Spleen (tissue), 11 donors: Measurements from ENCODE around the gene COG6. TPM values are rescaled to one million over a fixed set of nuclear protein-coding genes. Genes with fewer than 3 reads are reported as not detected.

Experiments used
- DNase-seq: peaks from one replicate; pipeline ENCODE4 v3.0.0-alpha.2; 2020
- H3K27ac ChIP-seq, 8 donors: fragments of 200-600 bp; sonication (generic) in 7 of 8; 1 replicate in 4 of 8; 2 replicates in 4 of 8; pipeline versions ENCODE4 v1.5.0 to v1.8.0; 2016 to 2021; ENCODE audit warnings: inconsistent platforms in 4 of 8, mild to moderate bottlenecking in 4 of 8, moderate library complexity in 1 of 8
- H3K27me3 ChIP-seq, 7 donors: fragments of 200-600 bp; sonication (generic) in 6 of 7; replicated peaks in 1 of 7; 1 replicate in 4 of 7; 2 replicates in 3 of 7; pipeline versions ENCODE4 v1.5.0 to v1.8.0; 2016 to 2021; ENCODE audit warnings: inconsistent platforms in 3 of 7, mild to moderate bottlenecking in 1 of 7
- H3K36me3 ChIP-seq, 6 donors: fragments of 200-600 bp; sonication (generic) in 5 of 6; 1 replicate in 4 of 6; 2 replicates in 2 of 6; pipeline versions ENCODE4 v1.5.0 to v1.8.0; 2016 to 2021; ENCODE audit warnings: inconsistent platforms in 2 of 6
- H3K4me1 ChIP-seq, 6 donors: fragments of 200-600 bp; sonication (generic) in 5 of 6; 1 replicate in 3 of 6; 2 replicates in 3 of 6; pipeline versions ENCODE4 v1.5.0 to v1.8.0; 2016 to 2021; ENCODE audit warnings: inconsistent platforms in 3 of 6
- H3K4me3 ChIP-seq, 8 donors: fragments of 200-600 bp; sonication (generic) in 7 of 8; 1 replicate in 4 of 8; 2 replicates in 4 of 8; pipeline versions ENCODE4 v1.5.0 to v1.8.0; 2016 to 2021; ENCODE audit warnings: inconsistent platforms in 4 of 8, mild to moderate bottlenecking in 4 of 8, moderate library complexity in 2 of 8
- H3K9me3 ChIP-seq, 8 donors: fragments of 200-600 bp; sonication (generic) in 7 of 8; 1 replicate in 4 of 8; 2 replicates in 4 of 8; pipeline versions ENCODE4 v1.5.0 to v1.8.0; 2016 to 2021; ENCODE audit warnings: inconsistent platforms in 4 of 8
- CTCF ChIP-seq, 11 experiments: fragments of 200-600 bp in 7 of 11; fragments of 450-650 bp in 4 of 11; sonication (generic) in 4 of 11; IDR thresholded peaks in 8 of 11; conservative IDR thresholded peaks in 3 of 11; 1 replicate in 7 of 11; 2 replicates in 4 of 11; pipeline versions ENCODE4 v1.4.0 to v1.8.0; 2016 to 2021; ENCODE audit warnings: antibody characterized with exemption in 11 of 11, inconsistent platforms in 4 of 11, mild to moderate bottlenecking in 1 of 11
- POLR2A ChIP-seq, 3 donors: fragments of 450-650 bp; IDR thresholded peaks; one replicate each; pipeline ENCODE4 v1.5.1; 2017; ENCODE audit warnings: antibody characterized with exemption in 3 of 3, mild to moderate bottlenecking in 1 of 3
- POLR2AphosphoS5 ChIP-seq, 3 donors: sonication (generic); formaldehyde crosslinking; IDR thresholded peaks; one replicate each; pipeline ENCODE4 v1.5.1; 2017; ENCODE audit warnings: antibody characterized with exemption in 3 of 3
- WGBS, 5 donors: extraction: QIAGEN DNeasy Blood & Tissue Kit in 3 of 5; methylation state at CpG; one replicate each; pipeline versions ENCODE4 v1.1.5 to v1.1.7; 2013 to 2018; 5-methylcytosine and 5-hydroxymethylcytosine counted together
- intact Hi-C: fragments of 100-400 bp; cut with DNase I; formaldehyde crosslinking; loops from one replicate; pipeline ENCODE4 v1.15.0; 2023; ENCODE audit warnings: low total_unique reads
- polyA plus RNA-seq, 3 donors: library from polyadenylated mRNA; stranded (reverse); fragments of 200-250 nt; gene quantifications; one replicate each; pipeline ENCODE4 v1.2.1, GENCODE V29; 2013
- total RNA-seq, 7 donors: library from RNA; depleted of rRNA in 3 of 7; stranded (reverse); fragments of >200 nt in 3 of 7; fragmentation: NEBNext Ultra II Directional in 4 of 7; extraction: Animal tissue kit (Norgen Biotek cat#: 25700) in 4 of 7; gene quantifications; one replicate each; pipeline versions ENCODE4 v1.1.0 to v1.2.1, GENCODE V29; 2016 to 2021
- donor health status: healthy with polysubstance abuse.
- donor health status: DM: no; HTN: no; CAD: no; lungs with moderate emphysema.
- donor health status: DM: no; HTN: no; CAD: no.
- donor health status: Bipolar disorder and iron deficiency.
- donor health status: healthy.
- donor health status: DM: no; HTN: no; CAD: no.
- donor health status: DM: yes; HTN: yes; CAD: no.

Gene COG6
- total and polyA plus RNA-seq, 10 donors = 5.7 to 41.9 (median 23.8) TPM

- Histone ChIP-seq H3K4me3 (no peak overlapping the region), H3K36me3 (no peaks in the 10 kb centered on the region), H3K27ac (no peak overlapping the region), H3K4me1 (peaks cover 0 to 13% (median 0%) of the 10 kb centered on the region in 6 donors), H3K9me3 (peaks cover 0 to 6% (median 2%) of the 10 kb centered on the region in 8 donors), H3K27me3 (no peaks in the 10 kb centered on the region)
- TF ChIP-seq POLR2AphosphoS5 (IDR thresholded peaks at IDR 0.05) (no peak), POLR2A (IDR thresholded peaks at IDR 0.05) (no peak), CTCF (IDR thresholded peaks at IDR 0.05 in 8 of 11, conservative IDR thresholded peaks at IDR 0.05 in 3 of 11) (peak in 5 of 11 experiments; percentile 13 to 39 (median 27))
- no peak for DNase-seq
- intact Hi-C loops = loop anchor here (10.0 kb wide), 1 partner anchor 157 kb away; no protein-coding TSS in a partner anchor
- WGBS, 5 donors = 45 to 77% (median 59%) methylated on average over 2 of the region's 2 CpGs
Measured at GRCh38 chr13:39777527-39778061, 122.1 kb downstream of the COG6 start.

DNA sequence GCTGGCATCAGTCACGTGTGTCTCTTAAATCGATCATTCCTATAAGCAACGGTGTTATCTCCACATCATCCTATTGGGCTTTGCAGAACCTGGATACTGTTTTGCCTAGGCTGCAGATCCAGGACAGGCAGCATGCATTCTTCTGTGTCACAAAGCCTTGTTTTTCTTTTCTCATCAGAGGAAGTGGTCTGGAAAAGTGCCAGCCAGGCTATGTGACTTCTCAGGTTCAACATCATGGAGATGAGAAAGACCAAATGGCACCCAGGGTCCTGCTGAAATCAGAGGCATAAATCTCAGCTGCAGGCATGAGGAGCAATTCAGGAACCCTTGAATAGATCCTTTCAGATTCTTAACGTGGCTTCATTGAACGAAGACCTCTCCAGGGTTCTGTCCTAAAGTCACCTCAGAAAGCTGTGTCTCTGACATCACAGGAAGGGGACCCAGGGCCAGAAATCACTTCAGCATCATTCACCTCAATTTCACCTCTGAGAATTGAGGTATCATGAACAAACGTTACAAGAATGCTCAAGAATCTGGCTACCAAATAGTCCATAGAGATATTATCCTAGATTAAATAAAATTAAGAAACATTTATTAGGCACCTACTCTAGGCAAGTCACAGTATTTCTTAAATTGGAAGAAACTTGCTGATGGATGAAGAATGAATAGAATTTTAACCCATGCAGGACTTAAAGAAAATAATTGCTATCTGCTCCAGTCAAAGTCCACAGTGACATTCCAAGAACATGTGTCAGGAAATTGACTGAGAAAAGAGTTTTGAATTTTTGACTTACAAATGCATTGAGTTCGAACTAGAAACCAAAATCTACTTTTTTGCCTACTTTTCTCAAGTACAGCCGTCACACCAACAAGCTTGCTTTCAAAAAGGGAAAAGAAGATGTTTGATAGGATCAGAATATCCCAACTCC is 124.1 kb downstream of the COG6 start:
- TF ChIP-seq POLR2A (IDR thresholded peaks at IDR 0.05) (no peak), POLR2AphosphoS5 (IDR thresholded peaks at IDR 0.05) (no peak)
- H3K27ac ChIP-seq = no peak overlapping the region
- no peaks in the 10 kb centered on the region for H3K27me3 ChIP-seq
- DNase-seq = no peak
- H3K9me3 ChIP-seq = peaks cover 0 to 6% (median 2%) of the 10 kb centered on the region in 8 donors
- peaks cover 0 to 13% (median 0%) of the 10 kb centered on the region in 6 donors for H3K4me1 ChIP-seq
- H3K4me3 ChIP-seq = no peak overlapping the region
- WGBS, 5 donors = 67 to 76% (median 73%) methylated on average over 8 of the region's 8 CpGs
- intact Hi-C loops = loop anchor here (10.0 kb wide), 1 partner anchor 155 kb away; no protein-coding TSS in a partner anchor
- no peaks in the 10 kb centered on the region for H3K36me3 ChIP-seq

- Histone ChIP-seq H3K9me3 (peaks cover 0 to 6% (median 2%) of the 10 kb centered on the region in 8 donors), H3K4me1 (peaks cover 0 to 13% (median 0%) of the 10 kb centered on the region in 6 donors), H3K4me3 (no peak overlapping the region), H3K27ac (no peak overlapping the region), H3K27me3 (no peaks in the 10 kb centered on the region), H3K36me3 (no peaks in the 10 kb centered on the region)
- TF ChIP-seq CTCF (IDR thresholded peaks at IDR 0.05 in 8 of 11, conservative IDR thresholded peaks at IDR 0.05 in 3 of 11) (no peak), POLR2A (IDR thresholded peaks at IDR 0.05) (no peak), POLR2AphosphoS5 (IDR thresholded peaks at IDR 0.05) (no peak)
- intact Hi-C loops = no loop called here
- DNase-seq = no peak
- 82 to 94% (median 87%) methylated on average over 6 of the region's 6 CpGs for WGBS, 5 donors
Measured at GRCh38 chr13:39780711-39781110, 125.2 kb downstream of the COG6 start.

GRCh38 chr13:39781381-39781780 is 125.9 kb downstream of the COG6 start:
- no peaks in the 10 kb centered on the region for H3K27me3 ChIP-seq
- H3K9me3 ChIP-seq = peaks cover 0 to 6% (median 2%) of the 10 kb centered on the region in 8 donors
- no peak overlapping the region for H3K27ac ChIP-seq
- TF ChIP-seq CTCF (IDR thresholded peaks at IDR 0.05 in 8 of 11, conservative IDR thresholded peaks at IDR 0.05 in 3 of 11) (no peak), POLR2AphosphoS5 (IDR thresholded peaks at IDR 0.05) (no peak), POLR2A (IDR thresholded peaks at IDR 0.05) (no peak)
- no peaks in the 10 kb centered on the region for H3K36me3 ChIP-seq
- intact Hi-C loops = no loop called here
- DNase-seq = no peak
- H3K4me3 ChIP-seq = no peak overlapping the region
- WGBS, 5 donors = 80 to 92% (median 88%) methylated on average over 2 of the region's 2 CpGs
- H3K4me1 ChIP-seq = peaks cover 0 to 17% (median 1%) of the 10 kb centered on the region in 6 donors
